K562 (cell line): Measurements from ENCODE around the gene PRMT7. TPM values are rescaled to one million over a fixed set of nuclear protein-coding genes. Genes with fewer than 3 reads are reported as not detected.

ENCODE experiments used
- BHLHE40 ChIP-seq: IDR thresholded peaks from 2 replicates; pipeline ENCODE4 v1.6.1; 2011; ENCODE audit warnings: low read length, improper control_type of control experiment
- CHD4 ChIP-seq: fragments of 200-600 bp; sonication (generic); IDR thresholded peaks from 3 replicates; pipeline ENCODE4 v1.6.1; 2012; ENCODE audit warnings: low read depth, mild to moderate bottlenecking, mixed read lengths, low read length, inconsistent platforms; ENCODE audit not compliant: insufficient read depth, insufficient replicate concordance, poor library complexity, severe bottlenecking
- ETV1 ChIP-seq: fragments of 450-650 bp; conservative IDR thresholded peaks from 2 replicates; pipeline ENCODE4 v1.6.1; 2016; ENCODE audit warnings: missing genetic modification characterization, control low read depth, low read depth, missing compliant biosample characterization
- GTF2A2 ChIP-seq: IDR thresholded peaks from 2 replicates; pipeline ENCODE4 v1.6.1; 2016; ENCODE audit warnings: mild to moderate bottlenecking, missing genetic modification characterization, missing compliant biosample characterization
- NCOA2 ChIP-seq, 2 experiments: fragments of 450-650 bp; IDR thresholded peaks; 2 replicates each; pipeline ENCODE4 v1.6.1; 2018; ENCODE audit warnings: mild to moderate bottlenecking in 2 of 2, moderate library complexity in 1 of 2; ENCODE audit not compliant: partially characterized antibody in 2 of 2
- ZNF707 ChIP-seq: fragments of 250-450 bp; sonication (Bioruptor Pico); conservative IDR thresholded peaks from 2 replicates; pipeline ENCODE4 v1.8.0; 2022; ENCODE audit warnings: inconsistent platforms, mild to moderate bottlenecking, moderate library complexity
- polyA plus RNA-seq, 8 experiments: library from polyadenylated mRNA; depleted of rRNA in 4 of 8; stranded (reverse) in 5 of 8; unstranded in 3 of 8; fragments of >200 nt; fragmentation: Nextera tagmentation in 2 of 8; fragmentation: Illumina TruSeq in 1 of 8; extraction: Ambion mirVana in 2 of 8; extraction: Trizol in 1 of 8; gene quantifications; 2 replicates each; pipeline versions ENCODE4 v1.2.1 to v1.2.3, GENCODE V29; 2011 to 2014; ENCODE audit warnings: inconsistent platforms in 1 of 8, missing spikeins in 1 of 8
- total RNA-seq, 7 experiments: library from RNA; depleted of rRNA in 6 of 7; stranded (reverse); fragments of >200 nt in 6 of 7; fragmentation: Illumina TruSeq in 2 of 7; extraction: Trizol in 2 of 7; gene quantifications; 2 replicates each; pipeline versions ENCODE4 v1.2.1 to v1.2.3, GENCODE V29; 2011 to 2021; ENCODE audit warnings: low replicate concordance in 1 of 7
- TF ChIP-seq, protein P1 (sequence below), 2 experiments: fragments of 450-650 bp in 1 of 2; sonication (generic) in 1 of 2; formaldehyde crosslinking in 1 of 2; IDR thresholded peaks; 2 replicates each; pipeline versions ENCODE4 v1.7.1 to v1.9.0; 2016 to 2022; ENCODE audit warnings: inconsistent platforms in 1 of 2, mild to moderate bottlenecking in 1 of 2, missing genetic modification reagents in 1 of 2
- TF ChIP-seq, protein P2 (sequence below): fragments of 450-650 bp; IDR thresholded peaks from 2 replicates; pipeline ENCODE4 v1.6.1; 2016; ENCODE audit warnings: low read depth

PRMT7 gene
- total and polyA plus RNA-seq, 9 of the 15 experiments (the other 6 are each of a cell fraction or from before 2014, with no cell fraction given): 6.4 to 88.8 (median 73.1) TPM

DNA sequence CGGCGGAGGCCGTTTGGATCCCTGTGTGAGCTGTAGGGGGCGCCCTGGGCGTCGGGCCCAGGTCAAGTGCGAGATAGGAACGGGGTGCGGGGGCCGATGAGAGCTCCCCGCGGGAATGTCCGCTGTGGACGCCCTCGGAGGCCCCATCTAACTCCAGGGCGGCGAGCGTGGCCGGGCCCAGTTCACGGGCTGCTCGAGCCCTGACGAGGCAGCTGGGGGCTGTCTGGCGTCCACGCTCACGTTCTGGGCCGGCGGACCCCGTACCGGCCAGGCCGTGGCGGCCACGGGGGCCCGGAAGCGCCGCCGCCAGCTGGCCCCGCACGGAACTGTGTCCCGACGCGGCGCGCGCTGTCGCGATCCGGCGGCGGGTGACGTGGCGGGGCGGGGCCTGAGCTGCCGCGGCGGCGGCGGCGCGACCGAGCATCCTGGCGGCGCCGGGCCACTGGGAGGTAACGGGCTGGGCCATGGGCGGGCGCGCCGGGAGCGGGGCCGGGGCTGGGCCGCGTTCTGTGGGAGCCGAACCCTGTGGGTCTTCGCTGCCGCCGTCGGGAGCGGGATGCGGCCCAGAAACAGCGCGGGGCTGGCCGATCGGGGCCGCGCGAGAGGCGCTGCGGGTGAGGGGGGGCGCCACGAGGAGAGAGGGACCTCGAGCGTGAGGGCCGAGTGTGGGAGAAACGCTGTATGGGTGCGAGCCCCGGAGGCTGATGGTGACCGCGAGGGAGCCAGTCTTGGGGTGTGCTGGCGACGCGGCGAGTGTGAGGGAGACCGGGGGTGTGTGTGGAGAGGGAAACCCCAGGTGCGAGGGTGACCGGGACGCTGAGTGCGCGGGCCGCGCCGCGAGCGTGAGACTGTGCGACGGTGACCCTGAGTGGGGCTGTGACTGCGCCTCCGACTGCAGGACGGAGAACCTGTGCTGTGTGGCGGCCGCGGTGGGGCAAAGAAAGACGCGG lies 46.4 kb upstream of the PRMT7 start, which contains the start of gene SLC7A6 (continued):
- TF ChIP-seq, protein P1, sequence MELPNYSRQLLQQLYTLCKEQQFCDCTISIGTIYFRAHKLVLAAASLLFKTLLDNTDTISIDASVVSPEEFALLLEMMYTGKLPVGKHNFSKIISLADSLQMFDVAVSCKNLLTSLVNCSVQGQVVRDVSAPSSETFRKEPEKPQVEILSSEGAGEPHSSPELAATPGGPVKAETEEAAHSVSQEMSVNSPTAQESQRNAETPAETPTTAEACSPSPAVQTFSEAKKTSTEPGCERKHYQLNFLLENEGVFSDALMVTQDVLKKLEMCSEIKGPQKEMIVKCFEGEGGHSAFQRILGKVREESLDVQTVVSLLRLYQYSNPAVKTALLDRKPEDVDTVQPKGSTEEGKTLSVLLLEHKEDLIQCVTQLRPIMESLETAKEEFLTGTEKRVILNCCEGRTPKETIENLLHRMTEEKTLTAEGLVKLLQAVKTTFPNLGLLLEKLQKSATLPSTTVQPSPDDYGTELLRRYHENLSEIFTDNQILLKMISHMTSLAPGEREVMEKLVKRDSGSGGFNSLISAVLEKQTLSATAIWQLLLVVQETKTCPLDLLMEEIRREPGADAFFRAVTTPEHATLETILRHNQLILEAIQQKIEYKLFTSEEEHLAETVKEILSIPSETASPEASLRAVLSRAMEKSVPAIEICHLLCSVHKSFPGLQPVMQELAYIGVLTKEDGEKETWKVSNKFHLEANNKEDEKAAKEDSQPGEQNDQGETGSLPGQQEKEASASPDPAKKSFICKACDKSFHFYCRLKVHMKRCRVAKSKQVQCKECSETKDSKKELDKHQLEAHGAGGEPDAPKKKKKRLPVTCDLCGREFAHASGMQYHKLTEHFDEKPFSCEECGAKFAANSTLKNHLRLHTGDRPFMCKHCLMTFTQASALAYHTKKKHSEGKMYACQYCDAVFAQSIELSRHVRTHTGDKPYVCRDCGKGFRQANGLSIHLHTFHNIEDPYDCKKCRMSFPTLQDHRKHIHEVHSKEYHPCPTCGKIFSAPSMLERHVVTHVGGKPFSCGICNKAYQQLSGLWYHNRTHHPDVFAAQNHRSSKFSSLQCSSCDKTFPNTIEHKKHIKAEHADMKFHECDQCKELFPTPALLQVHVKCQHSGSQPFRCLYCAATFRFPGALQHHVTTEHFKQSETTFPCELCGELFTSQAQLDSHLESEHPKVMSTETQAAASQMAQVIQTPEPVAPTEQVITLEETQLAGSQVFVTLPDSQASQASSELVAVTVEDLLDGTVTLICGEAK (IDR thresholded peaks at IDR 0.05): peak; percentile 75
- TF ChIP-seq, protein P1 (CRISPR knock-in tag; IDR thresholded peaks at IDR 0.05): no peak
- TF ChIP-seq BHLHE40: peak; percentile 55; the same call in 1 of the 2 replicates
- TF ChIP-seq, protein P2, sequence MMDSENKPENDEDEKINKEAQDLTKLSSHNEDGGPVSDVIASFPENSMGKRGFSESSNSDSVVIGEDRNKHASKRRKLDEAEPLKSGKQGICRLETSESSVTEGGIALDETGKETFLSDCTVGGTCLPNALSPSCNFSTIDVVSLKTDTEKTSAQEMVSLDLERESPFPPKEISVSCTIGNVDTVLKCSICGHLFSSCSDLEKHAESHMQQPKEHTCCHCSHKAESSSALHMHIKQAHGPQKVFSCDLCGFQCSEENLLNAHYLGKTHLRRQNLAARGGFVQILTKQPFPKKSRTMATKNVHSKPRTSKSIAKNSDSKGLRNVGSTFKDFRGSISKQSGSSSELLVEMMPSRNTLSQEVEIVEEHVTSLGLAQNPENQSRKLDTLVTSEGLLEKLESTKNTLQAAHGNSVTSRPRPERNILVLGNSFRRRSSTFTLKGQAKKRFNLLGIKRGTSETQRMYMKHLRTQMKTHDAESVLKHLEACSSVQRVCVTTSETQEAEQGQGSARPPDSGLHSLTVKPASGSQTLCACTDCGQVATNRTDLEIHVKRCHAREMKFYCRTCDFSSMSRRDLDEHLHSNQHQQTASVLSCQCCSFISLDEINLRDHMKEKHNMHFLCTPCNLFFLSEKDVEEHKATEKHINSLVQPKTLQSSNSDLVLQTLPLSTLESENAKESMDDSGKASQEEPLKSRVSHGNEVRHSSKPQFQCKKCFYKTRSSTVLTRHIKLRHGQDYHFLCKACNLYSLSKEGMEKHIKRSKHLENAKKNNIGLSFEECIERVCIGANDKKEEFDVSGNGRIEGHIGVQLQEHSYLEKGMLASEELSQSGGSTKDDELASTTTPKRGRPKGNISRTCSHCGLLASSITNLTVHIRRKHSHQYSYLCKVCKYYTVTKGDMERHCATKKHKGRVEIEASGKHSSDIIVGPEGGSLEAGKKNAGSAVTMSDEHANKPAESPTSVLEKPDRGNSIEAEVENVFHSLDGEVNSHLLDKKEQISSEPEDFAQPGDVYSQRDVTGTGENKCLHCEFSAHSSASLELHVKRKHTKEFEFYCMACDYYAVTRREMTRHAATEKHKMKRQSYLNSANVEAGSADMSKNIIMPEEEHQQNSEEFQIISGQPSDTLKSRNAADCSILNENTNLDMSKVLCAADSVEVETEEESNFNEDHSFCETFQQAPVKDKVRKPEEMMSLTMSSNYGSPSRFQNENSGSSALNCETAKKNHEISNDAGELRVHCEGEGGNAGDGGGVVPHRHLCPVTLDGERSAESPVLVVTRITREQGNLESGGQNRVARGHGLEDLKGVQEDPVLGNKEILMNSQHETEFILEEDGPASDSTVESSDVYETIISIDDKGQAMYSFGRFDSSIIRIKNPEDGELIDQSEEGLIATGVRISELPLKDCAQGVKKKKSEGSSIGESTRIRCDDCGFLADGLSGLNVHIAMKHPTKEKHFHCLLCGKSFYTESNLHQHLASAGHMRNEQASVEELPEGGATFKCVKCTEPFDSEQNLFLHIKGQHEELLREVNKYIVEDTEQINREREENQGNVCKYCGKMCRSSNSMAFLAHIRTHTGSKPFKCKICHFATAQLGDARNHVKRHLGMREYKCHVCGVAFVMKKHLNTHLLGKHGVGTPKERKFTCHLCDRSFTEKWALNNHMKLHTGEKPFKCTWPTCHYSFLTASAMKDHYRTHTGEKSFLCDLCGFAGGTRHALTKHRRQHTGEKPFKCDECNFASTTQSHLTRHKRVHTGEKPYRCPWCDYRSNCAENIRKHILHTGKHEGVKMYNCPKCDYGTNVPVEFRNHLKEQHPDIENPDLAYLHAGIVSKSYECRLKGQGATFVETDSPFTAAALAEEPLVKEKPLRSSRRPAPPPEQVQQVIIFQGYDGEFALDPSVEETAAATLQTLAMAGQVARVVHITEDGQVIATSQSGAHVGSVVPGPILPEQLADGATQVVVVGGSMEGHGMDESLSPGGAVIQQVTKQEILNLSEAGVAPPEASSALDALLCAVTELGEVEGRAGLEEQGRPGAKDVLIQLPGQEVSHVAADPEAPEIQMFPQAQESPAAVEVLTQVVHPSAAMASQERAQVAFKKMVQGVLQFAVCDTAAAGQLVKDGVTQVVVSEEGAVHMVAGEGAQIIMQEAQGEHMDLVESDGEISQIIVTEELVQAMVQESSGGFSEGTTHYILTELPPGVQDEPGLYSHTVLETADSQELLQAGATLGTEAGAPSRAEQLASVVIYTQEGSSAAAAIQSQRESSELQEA: no peak
- peak; percentile 68 for TF ChIP-seq ETV1 (tag)
- TF ChIP-seq CHD4: no peak
- no peak for TF ChIP-seq ZNF707 (CRISPR knock-in tag)
- TF ChIP-seq NCOA2 (IDR thresholded peaks at IDR 0.05; ENCODE audit: partially characterized antibody in 2 of 2): no peak
- no peak for TF ChIP-seq GTF2A2
